Uterus (tissue), 2 donors: ENCODE data around the gene PRL.

Source experiments
- POLR2A ChIP-seq, 2 donors: fragments of 450-650 bp; IDR thresholded peaks; one replicate each; pipeline ENCODE4 v1.6.1; 2016; ENCODE audit warnings: antibody characterized with exemption in 2 of 2, mild to moderate bottlenecking in 1 of 2, moderate library complexity in 1 of 2
- TF ChIP-seq, protein P1 (sequence below), 4 experiments: fragments of 200-600 bp in 2 of 4; fragments of 450-650 bp in 2 of 4; sonication (generic) in 2 of 4; IDR thresholded peaks; one replicate each; pipeline ENCODE4 v1.5.1; 2016 to 2019; ENCODE audit warnings: antibody characterized with exemption in 4 of 4, mild to moderate bottlenecking in 2 of 4, moderate library complexity in 1 of 4

DNA sequence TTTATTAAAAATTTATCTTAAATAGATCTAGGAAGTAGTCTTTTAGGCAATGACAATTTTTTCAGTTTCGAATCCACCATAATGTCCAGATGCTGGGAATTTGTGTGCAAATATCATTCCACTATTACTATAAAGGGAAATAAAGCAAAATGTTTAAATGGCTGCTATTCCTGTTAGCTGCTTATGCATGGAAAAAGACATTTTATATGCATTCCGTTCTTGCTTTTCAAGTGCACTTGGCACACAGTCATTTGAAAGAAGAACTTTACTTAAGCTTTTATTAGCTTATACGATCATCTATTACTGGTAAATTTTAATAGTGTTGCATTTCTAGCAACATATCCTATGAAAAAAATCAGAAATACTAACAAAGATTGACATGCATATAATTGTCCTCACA lies 42.0 kb downstream of the PRL start:
- TF ChIP-seq, protein P1, sequence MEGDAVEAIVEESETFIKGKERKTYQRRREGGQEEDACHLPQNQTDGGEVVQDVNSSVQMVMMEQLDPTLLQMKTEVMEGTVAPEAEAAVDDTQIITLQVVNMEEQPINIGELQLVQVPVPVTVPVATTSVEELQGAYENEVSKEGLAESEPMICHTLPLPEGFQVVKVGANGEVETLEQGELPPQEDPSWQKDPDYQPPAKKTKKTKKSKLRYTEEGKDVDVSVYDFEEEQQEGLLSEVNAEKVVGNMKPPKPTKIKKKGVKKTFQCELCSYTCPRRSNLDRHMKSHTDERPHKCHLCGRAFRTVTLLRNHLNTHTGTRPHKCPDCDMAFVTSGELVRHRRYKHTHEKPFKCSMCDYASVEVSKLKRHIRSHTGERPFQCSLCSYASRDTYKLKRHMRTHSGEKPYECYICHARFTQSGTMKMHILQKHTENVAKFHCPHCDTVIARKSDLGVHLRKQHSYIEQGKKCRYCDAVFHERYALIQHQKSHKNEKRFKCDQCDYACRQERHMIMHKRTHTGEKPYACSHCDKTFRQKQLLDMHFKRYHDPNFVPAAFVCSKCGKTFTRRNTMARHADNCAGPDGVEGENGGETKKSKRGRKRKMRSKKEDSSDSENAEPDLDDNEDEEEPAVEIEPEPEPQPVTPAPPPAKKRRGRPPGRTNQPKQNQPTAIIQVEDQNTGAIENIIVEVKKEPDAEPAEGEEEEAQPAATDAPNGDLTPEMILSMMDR (IDR thresholded peaks at IDR 0.05): no peak
- no peak for TF ChIP-seq POLR2A (IDR thresholded peaks at IDR 0.05)
